ENCODE results near the gene CSDE1. TPM values are rescaled to one million over a fixed set of nuclear protein-coding genes. Genes with fewer than 3 reads are reported as not detected.

CSDE1 gene
- total and polyA plus RNA-seq, 2 donors (not counting 1 experiment from before 2014, with no cell fraction given) = 374 to 1,392 TPM

DNA sequence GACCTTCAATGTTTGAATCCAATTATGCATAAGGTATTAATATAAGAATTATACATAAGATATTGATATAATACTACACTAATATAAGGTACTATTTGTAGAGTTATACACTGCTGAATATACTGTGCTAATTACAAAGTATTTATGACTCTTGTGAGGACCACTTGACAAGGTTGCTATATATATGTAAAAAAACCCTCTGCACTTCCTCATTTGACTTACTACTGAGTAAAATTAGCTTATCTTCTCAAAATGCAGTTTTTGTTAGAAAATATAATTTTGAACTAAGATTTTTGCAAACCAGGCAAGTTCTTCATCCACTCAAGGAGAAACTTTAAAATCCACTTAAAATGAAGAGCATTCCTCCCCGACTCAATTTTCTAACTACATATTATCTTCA is 14.2 kb upstream of the CSDE1 start:
- Histone ChIP-seq H3K4me3 (replicated peaks in 1 of 4; ENCODE audit: control extremely low read depth in 1 of 4, insufficient read depth in 1 of 4, low read depth in 3 of 4, low read length in 4 of 4) (no peak overlapping the region), H4K20me1 (ENCODE audit: control insufficient read depth, extremely low read depth, insufficient read depth, low read length) (no peaks in the 10 kb centered on the region), H3K27me3 (ENCODE audit: control insufficient read depth, insufficient read depth, low read length) (no peaks in the 10 kb centered on the region), H2AFZ (ENCODE audit: low read length) (no peak overlapping the region), H3K27ac (ENCODE audit: insufficient read depth, low read length) (no peak overlapping the region), H3K9me3 (ENCODE audit: control insufficient read depth, insufficient read depth, low read depth, low read length) (no peaks in the 10 kb centered on the region), H3K79me2 (ENCODE audit: control insufficient read depth, insufficient read depth, low read length) (no peaks in the 10 kb centered on the region), H3K9ac (ENCODE audit: insufficient read depth, low read length) (no peak overlapping the region), H3K4me2 (ENCODE audit: extremely low read depth, insufficient read depth, low read length) (no peak overlapping the region), H3K36me3 (ENCODE audit: control insufficient read depth, insufficient read depth, low read length) (no peaks in the 10 kb centered on the region), H3K4me1 (ENCODE audit: control insufficient read depth, extremely low read depth, insufficient read depth, low read length) (no peaks in the 10 kb centered on the region)
- TF ChIP-seq EZH2 (IDR thresholded peaks at IDR 0.05; ENCODE audit: low read length, missing control alignments) = no peak
- TF ChIP-seq, protein P1, sequence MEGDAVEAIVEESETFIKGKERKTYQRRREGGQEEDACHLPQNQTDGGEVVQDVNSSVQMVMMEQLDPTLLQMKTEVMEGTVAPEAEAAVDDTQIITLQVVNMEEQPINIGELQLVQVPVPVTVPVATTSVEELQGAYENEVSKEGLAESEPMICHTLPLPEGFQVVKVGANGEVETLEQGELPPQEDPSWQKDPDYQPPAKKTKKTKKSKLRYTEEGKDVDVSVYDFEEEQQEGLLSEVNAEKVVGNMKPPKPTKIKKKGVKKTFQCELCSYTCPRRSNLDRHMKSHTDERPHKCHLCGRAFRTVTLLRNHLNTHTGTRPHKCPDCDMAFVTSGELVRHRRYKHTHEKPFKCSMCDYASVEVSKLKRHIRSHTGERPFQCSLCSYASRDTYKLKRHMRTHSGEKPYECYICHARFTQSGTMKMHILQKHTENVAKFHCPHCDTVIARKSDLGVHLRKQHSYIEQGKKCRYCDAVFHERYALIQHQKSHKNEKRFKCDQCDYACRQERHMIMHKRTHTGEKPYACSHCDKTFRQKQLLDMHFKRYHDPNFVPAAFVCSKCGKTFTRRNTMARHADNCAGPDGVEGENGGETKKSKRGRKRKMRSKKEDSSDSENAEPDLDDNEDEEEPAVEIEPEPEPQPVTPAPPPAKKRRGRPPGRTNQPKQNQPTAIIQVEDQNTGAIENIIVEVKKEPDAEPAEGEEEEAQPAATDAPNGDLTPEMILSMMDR (conservative IDR thresholded peaks at IDR 0.05 in 1 of 2, IDR thresholded peaks at IDR 0.05 in 1 of 2; ENCODE audit: low read depth in 1 of 2, low read length in 2 of 2) = no peak
- no peak for DNase-seq (ENCODE audit: low read depth in 2 of 2)

DNA sequence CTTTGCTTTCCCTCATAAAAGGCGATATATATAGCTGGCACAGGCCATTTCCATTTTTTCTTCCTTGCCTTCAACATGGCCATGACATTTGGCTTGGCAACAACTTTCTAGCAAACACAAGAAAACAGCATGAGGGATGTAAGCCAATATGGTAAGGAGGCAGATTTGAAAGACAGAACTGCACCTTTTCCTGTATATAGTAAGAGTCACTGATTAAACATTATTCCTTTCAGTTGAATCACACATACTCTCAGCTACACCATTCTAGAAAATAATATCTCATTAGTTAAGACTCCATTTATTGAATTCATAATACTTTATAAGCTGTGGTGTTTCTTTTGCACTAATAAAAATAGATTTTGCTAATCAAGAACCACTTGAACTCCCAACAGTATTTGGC is 13.2 kb upstream of the CSDE1 start:
- H3K36me3 ChIP-seq (ENCODE audit: control insufficient read depth, insufficient read depth, low read length) = no peaks in the 10 kb centered on the region
- no peaks in the 10 kb centered on the region for H3K79me2 ChIP-seq (ENCODE audit: control insufficient read depth, insufficient read depth, low read length)
- H4K20me1 ChIP-seq (ENCODE audit: control insufficient read depth, extremely low read depth, insufficient read depth, low read length) = no peaks in the 10 kb centered on the region
- H3K9me3 ChIP-seq (ENCODE audit: control insufficient read depth, insufficient read depth, low read depth, low read length) = no peaks in the 10 kb centered on the region
- H3K4me1 ChIP-seq (ENCODE audit: control insufficient read depth, extremely low read depth, insufficient read depth, low read length) = no peaks in the 10 kb centered on the region
- no peak overlapping the region for H3K4me2 ChIP-seq (ENCODE audit: extremely low read depth, insufficient read depth, low read length)
- no peak for DNase-seq (ENCODE audit: low read depth in 2 of 2)
- H3K27ac ChIP-seq (ENCODE audit: insufficient read depth, low read length) = no peak overlapping the region
- TF ChIP-seq, protein P1 (conservative IDR thresholded peaks at IDR 0.05 in 1 of 2, IDR thresholded peaks at IDR 0.05 in 1 of 2; ENCODE audit: low read depth in 1 of 2, low read length in 2 of 2) = no peak
- no peak for TF ChIP-seq EZH2 (IDR thresholded peaks at IDR 0.05; ENCODE audit: low read length, missing control alignments)
- no peak overlapping the region for H3K4me3 ChIP-seq (replicated peaks in 1 of 4; ENCODE audit: control extremely low read depth in 1 of 4, insufficient read depth in 1 of 4, low read depth in 3 of 4, low read length in 4 of 4)
- H3K9ac ChIP-seq (ENCODE audit: insufficient read depth, low read length) = no peak overlapping the region
- no peaks in the 10 kb centered on the region for H3K27me3 ChIP-seq (ENCODE audit: control insufficient read depth, insufficient read depth, low read length)
- H2AFZ ChIP-seq (ENCODE audit: low read length) = no peak overlapping the region

DNA sequence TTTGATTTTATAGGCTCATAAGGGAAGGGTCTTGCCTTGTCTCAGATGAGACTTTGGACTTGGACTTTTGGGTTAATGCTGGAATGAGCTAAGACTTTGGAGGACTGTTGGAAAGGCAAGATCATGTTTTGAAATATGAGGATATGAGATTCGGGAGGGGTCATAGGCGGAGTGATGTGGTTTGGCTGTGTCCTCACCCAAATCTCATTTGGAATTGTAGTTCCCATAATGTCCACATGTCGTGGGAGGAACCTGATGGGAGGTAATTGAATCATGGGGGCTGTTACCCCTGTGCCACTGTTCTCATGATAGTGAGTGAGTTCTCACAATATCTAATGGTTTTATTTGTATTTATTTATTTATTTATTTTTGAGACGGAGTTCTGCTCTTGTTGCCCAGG is 6.9 kb upstream of the CSDE1 start:
- no peak overlapping the region for H3K27ac ChIP-seq (ENCODE audit: insufficient read depth, low read length)
- no peaks in the 10 kb centered on the region for H4K20me1 ChIP-seq (ENCODE audit: control insufficient read depth, extremely low read depth, insufficient read depth, low read length)
- no peak for DNase-seq (ENCODE audit: low read depth in 2 of 2)
- no peaks in the 10 kb centered on the region for H3K79me2 ChIP-seq (ENCODE audit: control insufficient read depth, insufficient read depth, low read length)
- TF ChIP-seq, protein P1 (conservative IDR thresholded peaks at IDR 0.05 in 1 of 2, IDR thresholded peaks at IDR 0.05 in 1 of 2; ENCODE audit: low read depth in 1 of 2, low read length in 2 of 2) = no peak
- TF ChIP-seq EZH2 (IDR thresholded peaks at IDR 0.05; ENCODE audit: low read length, missing control alignments) = no peak
- no peak overlapping the region for H3K4me3 ChIP-seq (replicated peaks in 1 of 4; ENCODE audit: control extremely low read depth in 1 of 4, insufficient read depth in 1 of 4, low read depth in 3 of 4, low read length in 4 of 4)
- no peak overlapping the region for H3K4me2 ChIP-seq (ENCODE audit: extremely low read depth, insufficient read depth, low read length)
- no peaks in the 10 kb centered on the region for H3K4me1 ChIP-seq (ENCODE audit: control insufficient read depth, extremely low read depth, insufficient read depth, low read length)
- no peaks in the 10 kb centered on the region for H3K36me3 ChIP-seq (ENCODE audit: control insufficient read depth, insufficient read depth, low read length)
- no peak overlapping the region for H2AFZ ChIP-seq (ENCODE audit: low read length)
- no peaks in the 10 kb centered on the region for H3K27me3 ChIP-seq (ENCODE audit: control insufficient read depth, insufficient read depth, low read length)
- H3K9me3 ChIP-seq (ENCODE audit: control insufficient read depth, insufficient read depth, low read depth, low read length) = no peaks in the 10 kb centered on the region
- H3K9ac ChIP-seq (ENCODE audit: insufficient read depth, low read length) = no peak overlapping the region

Measured in fibroblast of lung (primary cell).